ENCODE data around the gene SLC51B. TPM values are rescaled to one million over a fixed set of nuclear protein-coding genes. Genes with fewer than 3 reads are reported as not detected.

Gene SLC51B
- total and polyA plus RNA-seq, 9 of the 15 experiments (the other 6 are each of a cell fraction or from before 2014, with no cell fraction given), result not detected

DNA sequence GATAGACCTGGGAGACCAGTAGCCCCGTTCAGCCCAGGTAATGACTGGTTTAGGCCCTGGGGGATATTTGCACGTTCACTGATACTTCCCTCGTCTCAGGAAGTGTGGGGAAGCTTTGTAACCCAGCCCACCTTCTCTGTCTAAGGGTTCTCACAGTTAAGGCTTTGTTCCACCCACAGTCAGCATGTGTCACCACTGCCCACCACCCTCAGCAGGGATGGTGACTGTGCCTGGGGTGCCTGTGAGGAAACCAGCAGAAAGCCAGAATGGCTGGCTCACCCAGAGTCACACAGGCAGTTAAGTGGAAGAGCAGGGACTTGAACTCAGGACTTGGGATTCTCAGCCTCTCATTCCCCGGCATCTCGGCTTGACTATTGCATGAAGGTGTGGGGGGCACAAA is 36.6 kb downstream of the SLC51B start:
- POLR2A ChIA-PET, result interaction anchor here (1.4 to 2.6 kb wide), 3 partner anchors 12 to 223 kb away, joined by 3 to 7 read pairs (median 4); partner anchors contain the start of gene RNU5B-1
- H3K36me3 ChIP-seq (ENCODE audit: control insufficient read depth, insufficient read depth, low read length), result no peaks in the 10 kb centered on the region
- in situ Hi-C loops (cut with MboI) (no loop called here), intact Hi-C loops (cut with micrococcal nuclease) (no loop called here)
- peaks cover 5% of the 10 kb centered on the region for H4K20me1 ChIP-seq (replicated peaks; ENCODE audit: control insufficient read depth, insufficient read depth, low read length)
- H3K9me1 ChIP-seq (ENCODE audit: control insufficient read depth, insufficient read depth, low read length), result no peaks in the 10 kb centered on the region
- BruUV-seq (replicated peaks), result no TSS peak
- no peak for FAIRE-seq
- no peak overlapping the region for H3K4me3 ChIP-seq
- peaks cover 31 to 64% of the 10 kb centered on the region in 2 experiments for H3K27me3 ChIP-seq (ENCODE audit: control insufficient read depth in 2 of 2, insufficient read depth in 2 of 2, low read length in 2 of 2)
- 4% methylated on average over 5 of the region's 5 CpGs for WGBS (ENCODE audit: insufficient coverage, low coverage, missing lambda C conversion rate)
- H3K4me1 ChIP-seq (replicated peaks in 1 of 2; ENCODE audit: control insufficient read depth in 2 of 2, insufficient read depth in 2 of 2, low read length in 2 of 2), result peaks cover 0 to 13% of the 10 kb centered on the region in 2 experiments; a peak in 2 of 5 replicates
- no peak overlapping the region for H3K9ac ChIP-seq (ENCODE audit: insufficient read depth in 1 of 2, low read depth in 2 of 2, low read length in 2 of 2)
- H3K9me3 ChIP-seq (replicated peaks; ENCODE audit: control insufficient read depth, insufficient read depth, low read depth, low read length), result no peaks in the 10 kb centered on the region; the same call in 1 of the 2 replicates
- CTCF ChIA-PET (ENCODE audit: low intra/inter-chr PET ratio), result no interaction called here
- no peak overlapping the region for H3K27ac ChIP-seq (ENCODE audit: extremely low read depth, low read depth, low read length)
- ATAC-seq, result no peak
- no peak for DNase-seq (ENCODE audit: extremely low read depth in 1 of 4, low spot score in 3 of 4)
- H3K79me2 ChIP-seq (ENCODE audit: control insufficient read depth, insufficient read depth, low read length), result no peaks in the 10 kb centered on the region
- H3K4me2 ChIP-seq (ENCODE audit: insufficient read depth, low read length), result no peak overlapping the region
- no peak overlapping the region for H2AFZ ChIP-seq (ENCODE audit: low read depth, low read length)
- no peak for TF ChIP-seq HMG20B (CRISPR knock-in tag; IDR thresholded peaks at IDR 0.05)
- TF ChIP-seq MAFG (tag; conservative IDR thresholded peaks at IDR 0.05), result no peak
- TF ChIP-seq, protein P1, sequence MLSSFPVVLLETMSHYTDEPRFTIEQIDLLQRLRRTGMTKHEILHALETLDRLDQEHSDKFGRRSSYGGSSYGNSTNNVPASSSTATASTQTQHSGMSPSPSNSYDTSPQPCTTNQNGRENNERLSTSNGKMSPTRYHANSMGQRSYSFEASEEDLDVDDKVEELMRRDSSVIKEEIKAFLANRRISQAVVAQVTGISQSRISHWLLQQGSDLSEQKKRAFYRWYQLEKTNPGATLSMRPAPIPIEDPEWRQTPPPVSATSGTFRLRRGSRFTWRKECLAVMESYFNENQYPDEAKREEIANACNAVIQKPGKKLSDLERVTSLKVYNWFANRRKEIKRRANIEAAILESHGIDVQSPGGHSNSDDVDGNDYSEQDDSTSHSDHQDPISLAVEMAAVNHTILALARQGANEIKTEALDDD (IDR thresholded peaks at IDR 0.05), result no peak
- TF ChIP-seq, protein P2, sequence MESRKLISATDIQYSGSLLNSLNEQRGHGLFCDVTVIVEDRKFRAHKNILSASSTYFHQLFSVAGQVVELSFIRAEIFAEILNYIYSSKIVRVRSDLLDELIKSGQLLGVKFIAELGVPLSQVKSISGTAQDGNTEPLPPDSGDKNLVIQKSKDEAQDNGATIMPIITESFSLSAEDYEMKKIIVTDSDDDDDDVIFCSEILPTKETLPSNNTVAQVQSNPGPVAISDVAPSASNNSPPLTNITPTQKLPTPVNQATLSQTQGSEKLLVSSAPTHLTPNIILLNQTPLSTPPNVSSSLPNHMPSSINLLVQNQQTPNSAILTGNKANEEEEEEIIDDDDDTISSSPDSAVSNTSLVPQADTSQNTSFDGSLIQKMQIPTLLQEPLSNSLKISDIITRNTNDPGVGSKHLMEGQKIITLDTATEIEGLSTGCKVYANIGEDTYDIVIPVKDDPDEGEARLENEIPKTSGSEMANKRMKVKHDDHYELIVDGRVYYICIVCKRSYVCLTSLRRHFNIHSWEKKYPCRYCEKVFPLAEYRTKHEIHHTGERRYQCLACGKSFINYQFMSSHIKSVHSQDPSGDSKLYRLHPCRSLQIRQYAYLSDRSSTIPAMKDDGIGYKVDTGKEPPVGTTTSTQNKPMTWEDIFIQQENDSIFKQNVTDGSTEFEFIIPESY (CRISPR knock-in tag; IDR thresholded peaks at IDR 0.05), result no peak
- no peak for TF ChIP-seq POU5F1 (IDR thresholded peaks at IDR 0.05; ENCODE audit: borderline replicate concordance, low read depth, low read length, partially characterized antibody)
- no peak for TF ChIP-seq GATA2 (CRISPR knock-in tag; IDR thresholded peaks at IDR 0.05)
- TF ChIP-seq, protein P3, sequence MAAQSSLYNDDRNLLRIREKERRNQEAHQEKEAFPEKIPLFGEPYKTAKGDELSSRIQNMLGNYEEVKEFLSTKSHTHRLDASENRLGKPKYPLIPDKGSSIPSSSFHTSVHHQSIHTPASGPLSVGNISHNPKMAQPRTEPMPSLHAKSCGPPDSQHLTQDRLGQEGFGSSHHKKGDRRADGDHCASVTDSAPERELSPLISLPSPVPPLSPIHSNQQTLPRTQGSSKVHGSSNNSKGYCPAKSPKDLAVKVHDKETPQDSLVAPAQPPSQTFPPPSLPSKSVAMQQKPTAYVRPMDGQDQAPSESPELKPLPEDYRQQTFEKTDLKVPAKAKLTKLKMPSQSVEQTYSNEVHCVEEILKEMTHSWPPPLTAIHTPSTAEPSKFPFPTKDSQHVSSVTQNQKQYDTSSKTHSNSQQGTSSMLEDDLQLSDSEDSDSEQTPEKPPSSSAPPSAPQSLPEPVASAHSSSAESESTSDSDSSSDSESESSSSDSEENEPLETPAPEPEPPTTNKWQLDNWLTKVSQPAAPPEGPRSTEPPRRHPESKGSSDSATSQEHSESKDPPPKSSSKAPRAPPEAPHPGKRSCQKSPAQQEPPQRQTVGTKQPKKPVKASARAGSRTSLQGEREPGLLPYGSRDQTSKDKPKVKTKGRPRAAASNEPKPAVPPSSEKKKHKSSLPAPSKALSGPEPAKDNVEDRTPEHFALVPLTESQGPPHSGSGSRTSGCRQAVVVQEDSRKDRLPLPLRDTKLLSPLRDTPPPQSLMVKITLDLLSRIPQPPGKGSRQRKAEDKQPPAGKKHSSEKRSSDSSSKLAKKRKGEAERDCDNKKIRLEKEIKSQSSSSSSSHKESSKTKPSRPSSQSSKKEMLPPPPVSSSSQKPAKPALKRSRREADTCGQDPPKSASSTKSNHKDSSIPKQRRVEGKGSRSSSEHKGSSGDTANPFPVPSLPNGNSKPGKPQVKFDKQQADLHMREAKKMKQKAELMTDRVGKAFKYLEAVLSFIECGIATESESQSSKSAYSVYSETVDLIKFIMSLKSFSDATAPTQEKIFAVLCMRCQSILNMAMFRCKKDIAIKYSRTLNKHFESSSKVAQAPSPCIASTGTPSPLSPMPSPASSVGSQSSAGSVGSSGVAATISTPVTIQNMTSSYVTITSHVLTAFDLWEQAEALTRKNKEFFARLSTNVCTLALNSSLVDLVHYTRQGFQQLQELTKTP (IDR thresholded peaks at IDR 0.05; ENCODE audit: low read depth in 1 of 2, partially characterized antibody in 2 of 2), result no peak
- no peak for TF ChIP-seq TEAD2 (tag; IDR thresholded peaks at IDR 0.05)
- TF ChIP-seq ZKSCAN3 (CRISPR knock-in tag; IDR thresholded peaks at IDR 0.05), result no peak
- TF ChIP-seq, protein P4, sequence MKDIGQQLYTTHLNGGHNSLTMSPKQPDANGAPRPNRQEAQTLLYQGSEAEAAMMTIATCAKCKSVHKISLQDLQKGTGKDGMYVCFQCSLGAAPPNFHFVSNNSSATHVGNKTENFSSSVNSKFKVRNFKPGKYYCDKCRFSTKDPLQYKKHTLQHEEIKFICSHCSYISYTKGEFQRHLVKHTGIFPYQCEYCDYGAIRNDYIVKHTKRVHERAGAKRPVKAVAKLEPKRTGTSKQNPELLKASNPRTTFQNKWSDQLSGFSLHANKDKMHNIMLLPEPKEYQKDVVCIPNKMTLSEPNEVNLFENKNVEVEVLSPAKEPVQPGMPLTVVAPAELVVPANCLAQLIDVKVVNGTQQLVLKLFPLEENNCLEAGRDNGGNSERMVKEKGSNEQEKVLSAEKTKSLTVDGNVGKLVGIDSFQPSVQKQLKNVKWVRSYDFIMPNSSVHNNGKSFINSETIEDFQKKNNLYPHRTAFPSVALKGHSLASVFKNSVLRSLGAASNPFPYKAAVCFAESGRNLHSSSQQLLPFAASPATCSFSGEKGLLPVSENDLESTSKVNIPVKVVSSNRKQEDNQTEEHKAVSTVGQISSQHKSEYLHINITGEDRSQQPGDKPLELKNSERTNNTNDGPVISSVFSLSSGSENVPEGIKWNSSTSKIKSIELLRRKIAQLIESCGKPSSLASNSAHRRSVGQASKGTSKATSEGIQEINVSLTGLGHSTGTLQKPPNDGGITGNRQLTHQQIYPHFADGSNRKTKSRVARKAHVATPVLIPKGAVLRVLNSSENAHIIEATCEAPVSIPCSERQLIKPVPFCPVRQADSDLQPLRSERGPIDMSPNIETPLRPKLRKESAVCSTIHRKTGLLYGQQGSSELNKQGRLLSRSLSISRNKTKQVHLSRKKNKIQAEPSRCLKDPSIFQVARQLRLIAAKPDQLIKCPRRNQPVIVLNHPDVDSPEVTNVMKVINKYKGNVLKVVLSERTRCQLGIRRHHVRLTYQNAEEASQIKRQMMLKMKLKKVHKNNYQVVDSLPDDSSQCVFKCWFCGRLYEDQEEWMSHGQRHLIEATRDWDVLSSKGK (CRISPR knock-in tag; IDR thresholded peaks at IDR 0.05), result no peak
- TF ChIP-seq, protein P5, sequence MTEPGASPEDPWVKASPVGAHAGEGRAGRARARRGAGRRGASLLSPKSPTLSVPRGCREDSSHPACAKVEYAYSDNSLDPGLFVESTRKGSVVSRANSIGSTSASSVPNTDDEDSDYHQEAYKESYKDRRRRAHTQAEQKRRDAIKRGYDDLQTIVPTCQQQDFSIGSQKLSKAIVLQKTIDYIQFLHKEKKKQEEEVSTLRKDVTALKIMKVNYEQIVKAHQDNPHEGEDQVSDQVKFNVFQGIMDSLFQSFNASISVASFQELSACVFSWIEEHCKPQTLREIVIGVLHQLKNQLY (CRISPR knock-in tag; conservative IDR thresholded peaks at IDR 0.05), result no peak
